Measurements from ENCODE around the gene GIGYF2.

Gene GIGYF2

GRCh38 chr2:232870766-232871371 is 173.7 kb downstream of the GIGYF2 start:
- no peak for FAIRE-seq

- FAIRE-seq, result no peak
Observed at GRCh38 chr2:232871418-232871834, 174.3 kb downstream of the GIGYF2 start.

GRCh38 chr2:232871835-232872736 is 175.0 kb downstream of the GIGYF2 start:
- FAIRE-seq, result no peak

- FAIRE-seq, result no peak
Observed at GRCh38 chr2:232872826-232873225, 175.7 kb downstream of the GIGYF2 start.

GRCh38 chr2:232873292-232873908 is 176.3 kb downstream of the GIGYF2 start:
- no peak for FAIRE-seq

- FAIRE-seq, result no peak
Observed at GRCh38 chr2:232873909-232874641, 176.9 kb downstream of the GIGYF2 start.

- FAIRE-seq, result no peak
Observed at GRCh38 chr2:232874677-232875223, 177.6 kb downstream of the GIGYF2 start.

GRCh38 chr2:232875256-232876121 is 178.4 kb downstream of the GIGYF2 start:
- FAIRE-seq, result no peak

GRCh38 chr2:232876161-232876977 is 179.2 kb downstream of the GIGYF2 start:
- no peak for FAIRE-seq

- FAIRE-seq, result no peak
Observed at GRCh38 chr2:232876978-232877441, 179.9 kb downstream of the GIGYF2 start.

- FAIRE-seq, result no peak
Observed at GRCh38 chr2:232877940-232878511, 180.9 kb downstream of the GIGYF2 start.

- no peak for FAIRE-seq
Observed at GRCh38 chr2:232878855-232879617, 181.9 kb downstream of the GIGYF2 start.

GRCh38 chr2:232879618-232880494 is 182.7 kb downstream of the GIGYF2 start:
- FAIRE-seq, result no peak

- FAIRE-seq, result no peak
Observed at GRCh38 chr2:232880764-232881351, 183.7 kb downstream of the GIGYF2 start.

GRCh38 chr2:232882085-232882484 is 185.0 kb downstream of the GIGYF2 start:
- FAIRE-seq, result no peak

GRCh38 chr2:232882505-232883115 is 185.5 kb downstream of the GIGYF2 start:
- FAIRE-seq, result no peak

- no peak for FAIRE-seq
Observed at GRCh38 chr2:232883116-232883721, 186.1 kb downstream of the GIGYF2 start.

Measured in islet of Langerhans (tissue), 1 donor.